ENCODE results near the gene SORCS2.

The SORCS2 gene

DNA sequence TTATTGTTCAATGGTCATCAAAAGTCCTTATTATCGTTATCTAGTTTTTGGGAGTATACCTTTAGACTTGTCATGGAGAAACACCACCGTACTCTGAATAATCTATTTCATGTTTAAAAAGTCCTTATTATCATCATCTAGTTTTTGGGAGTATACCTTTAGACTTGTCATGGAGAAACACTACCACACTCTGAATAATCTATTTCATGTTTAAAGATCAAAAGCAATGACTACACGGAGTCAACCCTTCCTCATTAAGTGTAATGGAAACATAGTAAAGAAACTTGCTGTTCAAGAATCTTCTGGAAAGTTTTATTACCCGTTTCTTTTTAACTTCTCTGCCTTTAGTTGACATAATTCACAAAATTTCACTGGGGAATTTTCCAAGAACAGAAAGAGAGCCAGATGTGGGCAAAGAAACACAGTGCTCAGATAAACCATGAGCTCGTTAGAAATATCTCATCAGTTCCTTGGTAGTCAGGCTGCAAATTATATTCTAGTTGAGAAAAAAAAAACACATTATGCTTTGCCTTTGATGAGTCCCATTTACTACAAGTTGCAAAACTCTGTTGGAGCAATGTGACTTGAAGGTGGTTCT lies 588.5 kb downstream of the SORCS2 start:
- Histone ChIP-seq H3K27ac (ENCODE audit: low read length) (no peak overlapping the region), H3K36me3 (ENCODE audit: insufficient read depth, low read depth, low read length) (peaks cover 30% of the 10 kb centered on the region), H3K4me1 (ENCODE audit: insufficient read depth, low read length) (no peaks in the 10 kb centered on the region), H3K9me3 (ENCODE audit: insufficient read depth, low read depth, low read length) (no peaks in the 10 kb centered on the region), H3K9ac (ENCODE audit: low read depth, low read length) (no peak overlapping the region), H3K4me3 (ENCODE audit: low read length) (no peak overlapping the region), H3K27me3 (ENCODE audit: insufficient read depth, low read length) (no peaks in the 10 kb centered on the region)

DNA sequence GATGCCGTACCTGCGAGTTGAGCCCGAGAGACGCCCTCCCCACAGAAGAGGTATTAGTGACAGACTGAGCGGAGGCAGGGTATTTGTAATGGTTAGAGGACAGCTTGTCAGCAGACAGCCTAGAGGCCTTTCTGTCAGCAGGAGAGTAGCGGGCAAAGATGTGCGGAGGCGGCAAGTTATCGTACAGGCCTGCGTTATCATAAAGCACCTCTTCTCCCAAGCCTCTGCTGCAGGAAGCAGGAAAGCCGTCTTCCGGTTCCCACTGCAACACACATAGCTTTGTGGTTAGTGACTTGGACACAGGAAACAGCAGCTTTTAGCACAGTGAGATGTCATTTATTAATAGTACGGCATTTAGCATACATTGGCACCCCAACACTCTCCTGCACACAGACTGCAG lies 589.0 kb downstream of the SORCS2 start:
- H3K36me3 ChIP-seq (ENCODE audit: insufficient read depth, low read depth, low read length): peaks cover 30% of the 10 kb centered on the region
- no peak overlapping the region for H3K9ac ChIP-seq (ENCODE audit: low read depth, low read length)

DNA sequence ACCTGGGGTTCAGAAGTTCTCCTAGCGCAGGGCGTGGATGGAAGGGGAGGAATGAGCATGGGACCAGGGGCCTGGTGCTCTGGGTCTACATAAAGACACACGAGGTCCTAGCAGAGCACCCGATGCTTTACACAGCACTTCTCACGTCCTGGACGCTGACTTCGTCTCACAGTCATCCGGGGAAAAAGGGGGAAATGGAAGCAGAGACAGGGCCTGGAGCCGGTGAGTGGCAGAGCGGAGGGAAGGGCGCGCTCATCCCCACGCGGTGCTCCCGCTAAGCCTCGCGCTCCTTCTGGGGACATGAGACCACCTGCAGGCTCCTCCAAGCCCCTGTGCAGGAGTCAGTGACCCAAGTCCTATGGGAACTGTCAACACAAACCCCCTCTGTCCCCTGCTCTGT lies 589.7 kb downstream of the SORCS2 start:
- H3K4me1 ChIP-seq (ENCODE audit: insufficient read depth, low read length): no peaks in the 10 kb centered on the region

More for the DNA sequence above, 589.0 kb downstream of the SORCS2 start:
- Histone ChIP-seq H3K4me1 (ENCODE audit: insufficient read depth, low read length) (no peaks in the 10 kb centered on the region), H3K27me3 (ENCODE audit: insufficient read depth, low read length) (no peaks in the 10 kb centered on the region), H3K9me3 (ENCODE audit: insufficient read depth, low read depth, low read length) (no peaks in the 10 kb centered on the region), H3K27ac (ENCODE audit: low read length) (no peak overlapping the region), H3K4me3 (ENCODE audit: low read length) (no peak overlapping the region)

DNA sequence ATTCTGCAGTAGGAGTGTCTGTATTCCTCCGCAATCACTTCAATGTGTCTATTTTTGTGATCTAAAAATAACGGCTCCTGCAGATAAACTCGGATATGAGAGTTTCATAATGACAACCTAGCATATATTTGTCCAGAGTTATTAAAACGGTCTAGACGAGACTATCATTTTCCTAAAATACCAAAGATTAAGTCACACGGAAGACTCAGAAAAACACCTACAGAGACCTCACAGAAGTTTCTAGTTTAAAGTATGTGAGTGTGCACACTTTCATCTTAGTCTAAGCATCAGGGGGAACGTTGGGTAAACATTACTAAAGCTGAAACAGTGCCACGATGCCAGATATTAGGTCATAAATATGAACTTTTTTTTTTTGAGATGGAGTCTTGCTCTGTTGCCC lies 590.4 kb downstream of the SORCS2 start:
- Histone ChIP-seq H3K4me1 (ENCODE audit: insufficient read depth, low read length) (no peaks in the 10 kb centered on the region), H3K4me3 (ENCODE audit: low read length) (no peak overlapping the region), H3K9ac (ENCODE audit: low read depth, low read length) (no peak overlapping the region), H3K27me3 (ENCODE audit: insufficient read depth, low read length) (no peaks in the 10 kb centered on the region), H3K9me3 (ENCODE audit: insufficient read depth, low read depth, low read length) (no peaks in the 10 kb centered on the region), H3K27ac (ENCODE audit: low read length) (no peak overlapping the region), H3K36me3 (ENCODE audit: insufficient read depth, low read depth, low read length) (peaks cover 20% of the 10 kb centered on the region)

More for the DNA sequence above, 589.7 kb downstream of the SORCS2 start:
- Histone ChIP-seq H3K9me3 (ENCODE audit: insufficient read depth, low read depth, low read length) (no peaks in the 10 kb centered on the region), H3K36me3 (ENCODE audit: insufficient read depth, low read depth, low read length) (peaks cover 28% of the 10 kb centered on the region), H3K4me3 (ENCODE audit: low read length) (no peak overlapping the region), H3K27ac (ENCODE audit: low read length) (no peak overlapping the region), H3K9ac (ENCODE audit: low read depth, low read length) (no peak overlapping the region), H3K27me3 (ENCODE audit: insufficient read depth, low read length) (no peaks in the 10 kb centered on the region)

DNA sequence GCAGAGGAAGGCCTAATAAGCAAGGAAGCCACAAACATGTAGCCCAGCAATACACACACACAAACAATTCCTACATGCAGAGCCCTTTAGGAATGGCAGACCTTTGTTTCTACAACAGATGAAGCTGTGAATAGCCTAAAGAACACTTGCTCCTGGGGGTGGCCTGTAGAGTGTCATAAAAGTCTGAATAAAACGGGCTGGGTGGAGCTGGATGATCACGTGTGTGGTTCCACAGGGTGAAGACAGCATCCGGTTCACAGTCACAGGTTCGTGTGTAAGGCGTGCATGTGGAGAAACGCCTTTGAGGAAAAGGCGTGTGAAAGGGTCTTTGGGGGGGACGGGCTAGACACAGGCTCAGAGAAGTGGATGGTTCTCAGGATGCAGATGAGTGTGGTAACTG lies 591.2 kb downstream of the SORCS2 start:
- Histone ChIP-seq H3K27ac (ENCODE audit: low read length) (no peak overlapping the region), H3K9ac (ENCODE audit: low read depth, low read length) (no peak overlapping the region), H3K4me3 (ENCODE audit: low read length) (no peak overlapping the region), H3K36me3 (ENCODE audit: insufficient read depth, low read depth, low read length) (peaks cover 12% of the 10 kb centered on the region), H3K27me3 (ENCODE audit: insufficient read depth, low read length) (no peaks in the 10 kb centered on the region), H3K4me1 (ENCODE audit: insufficient read depth, low read length) (no peaks in the 10 kb centered on the region), H3K9me3 (ENCODE audit: insufficient read depth, low read depth, low read length) (no peaks in the 10 kb centered on the region)

DNA sequence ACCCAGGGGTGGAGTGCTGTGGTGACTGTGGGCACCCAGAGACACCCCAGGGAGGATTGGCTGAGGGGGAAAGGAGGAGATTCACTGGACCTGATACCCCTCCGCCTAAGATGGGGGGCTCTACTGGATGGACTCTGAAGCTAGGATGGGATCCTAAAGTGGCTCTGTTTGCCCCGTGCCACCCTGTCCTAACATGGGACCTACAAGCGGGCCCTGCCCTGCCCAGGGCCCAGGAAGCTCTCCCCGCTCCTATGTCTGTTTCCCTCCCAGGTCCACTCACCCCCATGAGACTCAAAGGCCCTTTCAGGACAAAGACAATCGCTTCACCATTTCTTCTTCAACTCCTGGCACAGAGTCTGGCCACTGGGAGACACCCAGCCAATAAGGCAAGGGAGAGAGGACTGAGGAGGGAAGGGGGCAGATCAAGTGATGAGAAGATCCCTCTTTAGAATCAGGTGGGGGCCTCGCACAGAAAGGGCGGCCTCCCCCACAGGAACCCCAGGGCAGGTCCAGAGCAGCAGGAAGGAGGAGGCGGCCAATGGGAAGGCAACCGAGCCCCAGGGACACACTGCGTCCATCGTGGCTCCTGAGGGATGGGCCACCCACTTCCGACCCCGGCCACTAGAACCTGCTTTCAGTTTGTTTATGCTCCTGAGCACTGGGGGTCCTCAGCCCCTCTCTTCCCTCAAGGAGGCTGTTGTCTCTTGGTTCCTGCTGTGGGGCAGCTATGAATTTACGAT lies 592.0 kb downstream of the SORCS2 start:
- Histone ChIP-seq H3K9me3 (ENCODE audit: insufficient read depth, low read depth, low read length) (no peaks in the 10 kb centered on the region), H3K4me1 (ENCODE audit: insufficient read depth, low read length) (no peaks in the 10 kb centered on the region), H3K36me3 (ENCODE audit: insufficient read depth, low read depth, low read length) (peaks cover 11% of the 10 kb centered on the region; the same call in 1 of the 2 replicates), H3K4me3 (ENCODE audit: low read length) (no peak overlapping the region), H3K9ac (ENCODE audit: low read depth, low read length) (no peak overlapping the region), H3K27ac (ENCODE audit: low read length) (no peak overlapping the region), H3K27me3 (ENCODE audit: insufficient read depth, low read length) (no peaks in the 10 kb centered on the region)

DNA sequence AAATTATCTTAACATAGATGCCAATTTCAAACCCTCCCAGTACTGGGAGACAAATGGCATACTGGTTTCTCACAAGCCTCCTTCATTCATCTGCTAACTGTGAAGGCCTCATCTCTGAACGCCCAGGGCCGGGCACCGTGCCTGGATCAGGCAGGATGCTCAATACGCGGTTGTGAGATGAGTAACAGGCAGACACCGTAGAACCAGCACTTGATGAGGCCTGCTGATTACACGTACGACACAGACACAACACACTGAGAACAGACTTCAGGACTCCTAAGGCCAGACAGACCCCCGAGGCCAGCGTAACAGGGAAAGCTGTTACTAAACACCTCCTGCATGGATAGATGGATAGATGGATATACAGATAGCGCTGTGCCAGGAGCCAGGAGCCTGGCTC lies 592.7 kb downstream of the SORCS2 start:
- Histone ChIP-seq H3K27ac (ENCODE audit: low read length) (no peak overlapping the region), H3K4me1 (ENCODE audit: insufficient read depth, low read length) (no peaks in the 10 kb centered on the region), H3K9me3 (ENCODE audit: insufficient read depth, low read depth, low read length) (no peaks in the 10 kb centered on the region), H3K36me3 (ENCODE audit: insufficient read depth, low read depth, low read length) (peaks cover 11% of the 10 kb centered on the region; the same call in 1 of the 2 replicates), H3K27me3 (ENCODE audit: insufficient read depth, low read length) (no peaks in the 10 kb centered on the region), H3K9ac (ENCODE audit: low read depth, low read length) (no peak overlapping the region), H3K4me3 (ENCODE audit: low read length) (no peak overlapping the region)

DNA sequence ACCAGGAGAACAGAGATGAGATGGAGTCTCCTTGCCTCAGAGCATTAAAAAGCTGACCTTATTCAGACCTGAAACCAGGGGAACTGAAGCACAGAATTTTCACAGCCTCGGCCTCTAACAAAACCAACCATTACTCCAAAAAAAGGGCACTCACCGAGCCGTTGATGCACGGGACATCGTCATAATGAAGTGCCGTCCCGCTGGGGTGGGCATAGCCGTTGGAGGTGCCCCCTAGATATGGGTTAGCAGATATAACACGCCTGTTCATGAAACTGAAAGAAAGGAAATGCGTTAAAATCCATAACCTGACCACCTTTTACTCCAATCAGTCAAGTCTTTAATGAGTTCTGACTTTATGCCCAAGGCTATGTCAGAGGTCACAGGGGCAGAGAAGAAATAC lies 593.7 kb downstream of the SORCS2 start:
- H3K9ac ChIP-seq (ENCODE audit: low read depth, low read length): no peak overlapping the region
- H3K27ac ChIP-seq (ENCODE audit: low read length): no peak overlapping the region
- H3K9me3 ChIP-seq (ENCODE audit: insufficient read depth, low read depth, low read length): no peaks in the 10 kb centered on the region
- H3K4me1 ChIP-seq (ENCODE audit: insufficient read depth, low read length): no peaks in the 10 kb centered on the region
- H3K36me3 ChIP-seq (ENCODE audit: insufficient read depth, low read depth, low read length): peaks cover 10% of the 10 kb centered on the region; the same call in 1 of the 2 replicates
- no peaks in the 10 kb centered on the region for H3K27me3 ChIP-seq (ENCODE audit: insufficient read depth, low read length)
- no peak overlapping the region for H3K4me3 ChIP-seq (ENCODE audit: low read length)

DNA sequence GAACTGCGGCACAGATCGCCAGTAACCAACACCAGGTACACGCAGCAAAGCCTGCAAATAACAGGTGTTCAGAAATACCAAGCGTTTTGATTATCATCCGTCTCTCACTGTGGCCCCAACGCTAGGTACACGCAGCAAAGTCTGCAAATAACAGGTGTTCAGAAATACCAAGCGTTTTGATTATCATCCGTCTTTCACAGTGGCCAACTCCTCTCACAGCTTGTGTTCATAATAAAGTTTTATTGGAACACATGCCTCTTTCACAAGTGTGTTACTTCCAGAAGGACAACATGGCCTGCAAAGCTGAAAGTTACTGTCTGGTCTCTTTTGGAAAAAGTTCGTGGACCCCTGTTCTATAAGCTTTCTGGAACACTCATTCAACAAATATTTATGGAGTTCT lies 594.2 kb downstream of the SORCS2 start:
- Histone ChIP-seq H3K36me3 (ENCODE audit: insufficient read depth, low read depth, low read length) (0 out of 2 replicates have a peak, but pooled peaks cover 9% of the 10 kb centered on the region), H3K9me3 (ENCODE audit: insufficient read depth, low read depth, low read length) (no peaks in the 10 kb centered on the region), H3K4me3 (ENCODE audit: low read length) (no peak overlapping the region), H3K27ac (ENCODE audit: low read length) (no peak overlapping the region), H3K4me1 (ENCODE audit: insufficient read depth, low read length) (no peaks in the 10 kb centered on the region), H3K9ac (ENCODE audit: low read depth, low read length) (no peak overlapping the region), H3K27me3 (ENCODE audit: insufficient read depth, low read length) (no peaks in the 10 kb centered on the region)

DNA sequence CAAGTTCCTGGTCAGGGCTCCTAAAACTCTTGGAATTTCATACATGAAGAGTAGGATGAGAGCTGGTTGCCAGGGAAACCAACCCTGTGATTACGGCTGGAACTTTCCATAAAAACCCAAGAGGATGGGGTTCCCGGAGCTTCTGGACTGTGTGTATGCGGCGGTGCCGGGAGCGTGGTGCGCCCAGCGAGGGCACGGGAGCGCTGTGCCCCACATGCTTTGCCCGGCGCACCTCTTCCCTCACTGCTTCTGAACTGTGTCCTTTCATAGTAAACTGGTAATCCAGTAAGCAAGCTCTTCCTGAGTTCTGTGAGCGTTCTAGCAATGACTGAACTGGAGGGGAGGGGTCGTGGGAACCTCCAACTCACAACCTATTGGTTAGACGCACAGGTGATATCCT lies 594.7 kb downstream of the SORCS2 start:
- no peak overlapping the region for H3K27ac ChIP-seq (ENCODE audit: low read length)
- no peak overlapping the region for H3K9ac ChIP-seq (ENCODE audit: low read depth, low read length)
- H3K9me3 ChIP-seq (ENCODE audit: insufficient read depth, low read depth, low read length): no peaks in the 10 kb centered on the region
- no peaks in the 10 kb centered on the region for H3K27me3 ChIP-seq (ENCODE audit: insufficient read depth, low read length)
- no peaks in the 10 kb centered on the region for H3K4me1 ChIP-seq (ENCODE audit: insufficient read depth, low read length)
- no peak overlapping the region for H3K4me3 ChIP-seq (ENCODE audit: low read length)
- H3K36me3 ChIP-seq (ENCODE audit: insufficient read depth, low read depth, low read length): peaks cover 12% of the 10 kb centered on the region; the same call in 1 of the 2 replicates

DNA sequence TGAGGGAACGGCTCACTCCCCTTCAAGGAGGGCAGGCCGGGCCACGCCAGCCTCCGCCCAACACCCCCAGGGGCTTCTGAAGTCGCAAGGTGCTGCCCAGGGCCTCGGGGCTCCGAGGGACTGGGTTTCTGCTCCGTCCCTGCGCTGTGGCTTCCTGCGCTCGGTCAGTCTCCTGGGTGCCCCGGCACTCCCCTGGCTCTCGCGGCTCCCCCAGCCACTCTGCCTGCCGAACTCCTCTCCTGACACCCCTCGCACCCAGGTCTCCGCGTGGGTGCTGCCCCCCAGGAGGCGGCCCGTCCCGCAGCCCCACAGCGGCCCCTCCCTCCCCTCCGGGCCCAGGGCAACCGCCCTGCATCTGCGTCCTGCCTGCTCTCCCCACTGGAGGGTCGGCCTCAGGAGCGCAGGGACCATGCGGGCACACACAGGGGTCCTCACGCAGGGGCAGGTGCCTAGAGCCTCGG lies 595.4 kb downstream of the SORCS2 start:
- H3K27ac ChIP-seq (ENCODE audit: low read length): no peak overlapping the region
- H3K36me3 ChIP-seq (ENCODE audit: insufficient read depth, low read depth, low read length): peaks cover 12% of the 10 kb centered on the region; the same call in 1 of the 2 replicates
- H3K4me1 ChIP-seq (ENCODE audit: insufficient read depth, low read length): no peaks in the 10 kb centered on the region
- H3K9ac ChIP-seq (ENCODE audit: low read depth, low read length): no peak overlapping the region
- no peaks in the 10 kb centered on the region for H3K9me3 ChIP-seq (ENCODE audit: insufficient read depth, low read depth, low read length)
- H3K4me3 ChIP-seq (ENCODE audit: low read length): no peak overlapping the region
- H3K27me3 ChIP-seq (ENCODE audit: insufficient read depth, low read length): no peaks in the 10 kb centered on the region

DNA sequence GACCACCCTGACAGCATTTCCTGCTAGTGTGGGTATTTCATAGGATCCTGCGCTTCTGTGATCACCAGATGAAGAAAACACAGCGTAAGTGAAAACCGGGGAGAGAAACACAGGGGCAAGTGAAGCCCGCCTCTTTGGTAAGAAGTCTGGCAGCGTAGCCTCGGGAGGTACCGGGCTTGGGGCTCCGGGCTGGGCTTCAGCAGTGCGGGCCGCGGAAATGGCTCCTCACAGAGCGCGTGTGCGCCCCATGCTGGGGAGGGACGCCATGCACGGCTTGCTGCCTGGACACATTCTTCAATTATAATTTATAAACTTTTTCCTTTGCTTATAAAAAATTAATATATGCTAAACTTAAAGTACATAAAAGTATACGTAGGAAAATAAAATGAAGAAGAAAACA lies 595.9 kb downstream of the SORCS2 start:
- no peaks in the 10 kb centered on the region for H3K27me3 ChIP-seq (ENCODE audit: insufficient read depth, low read length)
- no peaks in the 10 kb centered on the region for H3K4me1 ChIP-seq (ENCODE audit: insufficient read depth, low read length)
- no peak overlapping the region for H3K4me3 ChIP-seq (ENCODE audit: low read length)
- no peak overlapping the region for H3K27ac ChIP-seq (ENCODE audit: low read length)
- H3K9ac ChIP-seq (ENCODE audit: low read depth, low read length): no peak overlapping the region
- H3K9me3 ChIP-seq (ENCODE audit: insufficient read depth, low read depth, low read length): no peaks in the 10 kb centered on the region
- peaks cover 14% of the 10 kb centered on the region for H3K36me3 ChIP-seq (ENCODE audit: insufficient read depth, low read depth, low read length)

Data from iPS-20b (cell line).